Stimulated activated CD8-positive, alpha-beta memory T cell treated with anti-CD3 and anti-CD28 coated beads, Interleukin-15, amount 100 ng/mL, for 24 hours (primary cell): Measurements from ENCODE around the gene COL5A1.

Experiments used
- DNase-seq: peaks from one replicate; pipeline ENCODE4 v3.0.0-alpha.2; 2020; ENCODE audit warnings: low read depth

The COL5A1 gene

GRCh38 chr9:134641173-134641989, at the start of gene COL5A1:
Gene COL5A1, plus strand, starts transcription at chr9:134641803. Its CDS starts 385 bp downstream, at chr9:134642188.
- DNase-seq, result peak; percentile 4

DNA sequence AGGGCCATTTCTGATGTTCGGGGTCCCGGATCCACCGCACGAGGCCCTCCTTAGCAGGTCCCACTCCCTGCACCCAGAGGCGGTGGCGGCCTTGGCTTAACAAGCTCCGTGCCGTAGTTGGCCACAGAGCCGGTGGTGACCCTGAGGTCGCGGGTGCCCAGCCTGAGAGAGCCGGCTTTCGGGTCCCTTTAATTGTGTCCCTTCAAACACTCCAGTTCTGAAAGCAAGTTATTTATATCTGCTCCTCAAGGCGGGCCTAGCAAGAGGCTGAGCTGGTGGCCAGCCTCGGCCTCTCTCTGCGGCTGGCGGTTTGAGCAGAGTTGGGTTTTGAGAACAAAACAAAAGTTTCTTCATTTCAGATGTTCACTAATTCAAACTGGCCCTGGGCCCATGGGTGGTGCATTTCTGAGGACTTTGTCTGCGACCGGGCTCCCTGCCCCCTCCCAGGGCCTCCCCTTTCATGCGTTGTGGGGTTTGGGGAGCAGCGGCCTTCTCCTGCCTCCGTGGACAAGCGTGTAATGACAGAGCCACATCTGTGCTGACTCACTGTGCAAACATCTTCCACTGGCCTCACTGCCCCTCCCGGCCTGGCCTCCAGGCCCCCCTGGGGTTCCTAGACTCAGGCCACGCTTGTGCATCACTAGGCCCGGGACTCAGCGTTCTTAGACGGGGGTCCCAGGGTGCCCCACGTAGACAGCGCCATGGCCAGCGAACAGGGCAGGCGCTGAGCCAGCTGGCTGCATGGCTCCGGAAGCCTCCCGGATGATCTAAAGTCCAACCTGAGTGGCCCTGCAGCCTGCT, 49.4 kb upstream of the COL5A1 start:
- no peak for DNase-seq

DNA sequence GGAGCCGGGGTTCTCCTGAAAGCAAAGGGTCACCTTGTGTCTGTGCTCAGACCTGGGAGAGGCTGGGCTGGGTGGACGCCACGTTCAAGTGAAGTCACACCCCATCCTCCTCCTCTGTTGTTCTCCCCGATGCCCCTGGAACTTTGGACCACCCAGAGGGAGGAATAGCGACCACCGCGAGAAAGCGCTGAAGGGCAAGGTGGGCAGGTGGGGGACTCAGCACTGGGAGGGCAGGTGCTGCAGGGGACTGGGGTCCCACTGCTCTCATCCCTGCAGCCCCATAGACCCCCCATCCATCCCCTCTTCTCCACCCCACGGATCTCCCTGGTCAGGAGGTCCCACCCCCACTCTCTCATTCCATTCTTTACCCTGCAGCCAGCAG, 48.8 kb upstream of the COL5A1 start:
- no peak for DNase-seq

DNA sequence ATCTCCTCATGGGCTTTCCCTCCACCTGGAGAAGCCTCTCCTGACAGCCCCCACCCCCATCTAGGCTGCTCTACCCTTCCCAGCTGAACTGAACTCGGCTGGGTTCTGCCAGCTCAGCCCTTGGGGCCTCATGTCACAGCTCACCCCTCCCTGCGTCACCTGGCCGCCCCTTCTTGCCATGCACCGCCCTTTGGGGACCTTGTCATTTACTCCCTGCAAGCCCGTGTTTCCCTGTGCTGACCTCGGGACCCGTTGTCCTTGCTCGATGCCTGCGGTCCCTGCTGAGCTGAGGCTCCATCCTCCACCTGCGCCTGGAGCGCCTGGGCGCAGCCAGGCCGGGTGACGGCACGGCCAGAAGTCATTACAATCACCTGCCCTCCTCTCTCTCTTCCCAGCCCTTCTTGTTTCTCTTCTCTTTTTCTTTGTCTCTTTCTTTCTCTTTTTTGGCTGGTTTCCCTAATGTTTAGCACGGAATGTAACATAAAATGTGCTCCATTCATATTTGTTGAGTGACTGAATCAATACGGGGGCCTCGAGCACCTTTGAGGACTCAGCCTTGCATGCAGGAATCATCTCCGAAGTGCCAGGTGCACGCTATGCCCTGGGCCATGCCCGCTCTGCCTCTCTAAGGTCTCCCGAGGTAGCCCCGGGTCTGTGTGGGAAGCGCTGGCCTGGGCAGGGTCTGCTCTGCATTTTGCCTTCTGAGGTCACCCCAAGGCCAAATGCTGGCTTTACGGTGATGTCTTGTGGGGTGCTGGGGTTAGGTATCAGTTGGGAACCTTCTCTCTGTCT, 48.1 kb upstream of the COL5A1 start:
- no peak for DNase-seq

DNA sequence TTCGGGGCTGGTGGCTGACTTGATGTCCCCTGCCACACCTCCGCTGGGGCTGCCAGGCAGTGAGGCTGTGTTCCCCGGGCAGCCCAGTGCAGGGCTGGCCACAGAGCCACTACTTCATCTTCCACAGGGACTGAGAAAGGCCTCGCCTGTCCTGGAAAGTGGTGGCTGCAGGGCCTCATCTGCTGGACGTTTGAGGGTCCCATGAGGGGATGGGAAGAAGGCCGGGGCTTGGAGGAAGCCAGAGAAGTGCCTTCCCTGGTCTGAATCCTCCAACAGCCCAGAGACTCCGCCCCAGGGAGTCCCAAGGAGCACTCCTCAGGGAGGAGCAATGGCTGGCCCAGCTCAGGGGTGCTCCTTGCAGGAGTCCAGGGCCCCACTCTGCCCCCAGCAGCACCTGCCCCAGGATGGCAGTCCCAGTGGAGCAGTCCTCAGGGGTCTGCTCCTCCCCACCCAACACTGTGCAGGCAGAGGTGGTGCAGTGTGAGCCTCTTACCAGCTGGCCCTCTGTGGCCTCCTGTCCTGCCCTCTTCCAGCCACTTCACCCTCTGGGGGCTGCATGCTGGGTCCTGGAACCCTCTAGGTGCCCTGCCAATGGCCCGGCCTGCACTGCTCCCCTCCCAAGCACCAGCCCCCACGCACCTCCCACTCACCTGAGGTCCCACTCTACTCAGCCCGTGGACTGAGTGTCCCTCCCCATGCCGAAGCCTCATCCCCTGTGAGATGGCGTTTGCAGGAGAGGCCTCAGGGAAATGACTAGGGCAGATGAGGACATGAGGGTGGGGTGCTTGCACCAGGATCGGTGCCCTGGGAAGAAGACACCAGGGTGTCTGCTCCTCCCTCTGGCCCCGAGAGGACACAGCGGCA, 47.3 kb upstream of the COL5A1 start:
- no peak for DNase-seq

GRCh38 chr9:134595014-134595413, 46.6 kb upstream of the COL5A1 start:
- no peak for DNase-seq

- no peak for DNase-seq
These were observed 44.3 kb upstream of the COL5A1 start for GRCh38 chr9:134597041-134597913.

GRCh38 chr9:134597957-134598883, 43.4 kb upstream of the COL5A1 start:
- no peak for DNase-seq

DNA sequence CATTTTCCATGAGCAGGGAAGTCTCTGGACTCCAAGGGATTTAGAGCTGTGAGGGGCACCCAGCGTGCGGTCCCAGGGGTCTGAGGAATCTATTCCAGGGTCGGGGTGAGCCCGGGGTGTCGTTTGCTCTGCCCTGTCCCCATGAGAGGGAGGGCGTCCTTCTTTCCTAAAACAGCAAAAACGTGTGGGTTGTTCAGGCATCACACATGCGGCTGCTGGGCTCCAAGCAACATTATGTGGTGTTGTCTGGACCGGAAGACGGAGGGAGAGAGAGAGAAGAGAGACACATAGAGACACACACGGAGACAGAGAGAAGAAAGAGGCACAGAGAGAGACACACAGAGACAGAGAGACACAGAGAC, 42.7 kb upstream of the COL5A1 start:
- no peak for DNase-seq

- no peak for DNase-seq
These were observed 41.2 kb upstream of the COL5A1 start for GRCh38 chr9:134600371-134600770.

- no peak for DNase-seq
These were observed 40.6 kb upstream of the COL5A1 start for GRCh38 chr9:134600836-134601638.

DNA sequence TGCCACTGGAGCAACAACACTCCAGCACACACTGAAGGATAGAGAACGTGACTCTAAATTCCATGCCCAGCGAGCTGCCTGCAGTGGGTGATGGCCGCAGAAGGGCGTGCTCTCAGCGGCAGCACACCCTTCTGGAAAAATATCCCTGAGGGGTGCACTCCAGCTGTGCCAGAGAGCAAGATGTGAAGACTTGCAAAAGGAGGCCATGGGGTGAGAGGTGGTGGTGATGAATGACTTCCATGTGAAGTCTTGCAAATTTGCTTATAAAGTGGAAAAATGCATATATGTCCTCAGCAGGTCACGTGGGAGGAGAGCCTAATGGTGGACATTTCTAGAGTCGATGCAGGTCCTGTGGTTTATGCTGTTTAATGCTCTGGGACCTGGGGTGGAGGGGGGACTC, 39.8 kb upstream of the COL5A1 start:
- DNase-seq, result no peak

- DNase-seq, result no peak
These were observed 38.8 kb upstream of the COL5A1 start for GRCh38 chr9:134602547-134603362.

DNA sequence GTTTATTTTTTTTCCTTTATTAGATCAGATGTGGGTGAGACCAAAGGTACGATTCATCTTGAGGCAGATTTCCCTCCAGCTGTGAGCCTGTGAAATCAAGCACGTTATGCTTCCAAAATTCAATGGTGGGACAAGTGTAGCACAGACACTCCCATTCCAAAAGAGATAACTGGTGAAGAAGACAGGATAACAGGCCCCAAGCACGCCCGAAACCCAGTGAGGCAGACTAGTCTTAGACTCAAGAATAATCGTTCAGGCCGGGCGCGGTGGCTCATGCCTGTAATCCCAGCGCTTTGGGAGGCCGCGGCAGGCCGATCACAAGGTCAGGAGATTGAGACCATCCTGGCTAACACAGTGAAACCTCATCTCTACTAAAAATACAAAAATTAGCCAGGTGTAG, 36.8 kb upstream of the COL5A1 start:
- no peak for DNase-seq

GRCh38 chr9:134605351-134605965, 36.1 kb upstream of the COL5A1 start:
- no peak for DNase-seq

- DNase-seq, result no peak
These were observed 35.6 kb upstream of the COL5A1 start for GRCh38 chr9:134605966-134606357.
